Activated naive CD8-positive, alpha-beta T cell treated with anti-CD3 and anti-CD28 coated beads, Interleukin-2, amount 50 U/mL, for 24 hours (primary cell): Measurements from ENCODE around the gene RAPSN.
A peak's percentile ranks its signal among the peaks of the same experiment; 100 is the strongest.

ENCODE experiments used
- ATAC-seq: fragments of 150-1000 bp; cut with Tn5 transposase; one replicate; pipeline ENCODE4 v1.10.0; 2021
- DNase-seq: peaks from one replicate; pipeline ENCODE4 v3.0.0; 2021
- H3K27ac Mint-ChIP-seq: one replicate; pipeline ENCODE4 v1.8.0; 2021; ENCODE audit warnings: mild to moderate bottlenecking, mixed read lengths
- H3K27me3 Mint-ChIP-seq: one replicate; pipeline ENCODE4 v1.8.0; 2021; ENCODE audit warnings: mixed read lengths
- H3K36me3 Mint-ChIP-seq: one replicate; pipeline ENCODE4 v1.8.0; 2021; ENCODE audit warnings: low read depth, mixed read lengths
- H3K4me1 Mint-ChIP-seq: one replicate; pipeline ENCODE4 v1.8.0; 2021; ENCODE audit warnings: mixed read lengths
- H3K4me3 Mint-ChIP-seq: one replicate; pipeline ENCODE4 v1.8.0; 2021; ENCODE audit warnings: mild to moderate bottlenecking, moderate library complexity, mixed read lengths
- H3K9me3 Mint-ChIP-seq: one replicate; pipeline ENCODE4 v1.8.0; 2021; ENCODE audit warnings: mixed read lengths

The RAPSN gene

GRCh38 chr11:47395223-47396048 is 53.5 kb downstream of the RAPSN start:
- H3K36me3 Mint-ChIP-seq, result no peaks in the 10 kb centered on the region
- H3K4me3 Mint-ChIP-seq, result no peak overlapping the region
- H3K27ac Mint-ChIP-seq, result peak overlapping the region; percentile 83
- H3K4me1 Mint-ChIP-seq, result peaks cover 38% of the 10 kb centered on the region
- H3K27me3 Mint-ChIP-seq, result no peaks in the 10 kb centered on the region
- DNase-seq, result no peak
- no peaks in the 10 kb centered on the region for H3K9me3 Mint-ChIP-seq
- no peak for ATAC-seq

DNA sequence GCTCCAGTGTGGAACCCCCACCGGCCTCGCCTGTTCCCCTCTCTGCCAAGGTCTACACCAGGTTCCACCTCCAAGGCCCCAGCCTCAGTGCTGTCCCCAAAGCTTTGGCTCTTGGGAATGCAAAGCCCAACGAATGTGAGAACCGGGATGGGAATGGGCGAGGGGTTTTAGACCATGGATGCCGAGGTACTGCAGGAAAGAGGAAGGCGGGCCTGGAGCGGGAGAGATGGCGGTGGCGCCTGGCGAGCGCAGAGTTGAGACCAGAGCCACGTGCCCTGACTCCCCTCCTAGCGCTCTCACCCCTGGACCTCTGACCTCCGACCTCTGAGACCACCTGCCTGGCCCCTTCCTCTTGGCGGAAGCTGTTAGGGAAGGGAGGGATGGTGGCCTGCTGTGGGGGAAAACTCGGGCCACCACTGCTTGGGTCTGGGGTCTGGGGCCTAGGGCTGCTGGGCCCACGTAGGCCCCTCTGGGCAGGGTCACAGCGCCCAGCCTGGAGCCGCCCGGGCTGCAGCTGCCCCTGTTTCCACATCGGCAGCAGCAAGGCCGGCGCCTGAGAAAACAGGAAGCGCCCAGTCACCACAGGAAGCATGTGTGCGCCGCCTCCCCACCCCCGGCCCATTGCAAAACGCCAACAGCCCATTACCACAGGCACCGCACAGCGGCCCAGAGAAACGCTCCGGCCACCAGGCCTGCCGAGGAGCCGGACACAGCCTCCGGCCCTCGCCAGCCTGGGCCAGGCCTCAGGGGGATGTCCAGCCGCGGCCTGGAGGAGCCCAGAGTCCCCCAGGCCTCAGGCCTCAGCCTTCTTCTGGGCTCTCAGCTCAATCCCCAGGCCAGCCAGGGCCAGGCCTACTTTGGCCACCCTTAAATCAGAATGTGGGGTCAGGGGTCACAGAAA is 54.4 kb downstream of the RAPSN start:
- H3K9me3 Mint-ChIP-seq, result no peaks in the 10 kb centered on the region
- H3K27ac Mint-ChIP-seq, result peak overlapping the region; percentile 83
- H3K36me3 Mint-ChIP-seq, result no peaks in the 10 kb centered on the region
- peaks cover 41% of the 10 kb centered on the region for H3K4me1 Mint-ChIP-seq
- H3K4me3 Mint-ChIP-seq, result peak overlapping the region; percentile 55
- DNase-seq (peak; percentile 66), ATAC-seq (peak; percentile 56)
- no peaks in the 10 kb centered on the region for H3K27me3 Mint-ChIP-seq

- no peak for ATAC-seq
- no peaks in the 10 kb centered on the region for H3K36me3 Mint-ChIP-seq
- H3K9me3 Mint-ChIP-seq, result no peaks in the 10 kb centered on the region
- peak overlapping the region; percentile 83 for H3K27ac Mint-ChIP-seq
- H3K27me3 Mint-ChIP-seq, result no peaks in the 10 kb centered on the region
- H3K4me1 Mint-ChIP-seq, result peaks cover 43% of the 10 kb centered on the region
- DNase-seq, result no peak
- peak overlapping the region; percentile 55 for H3K4me3 Mint-ChIP-seq
Observed at GRCh38 chr11:47394050-47394321, 55.0 kb downstream of the RAPSN start.

DNA sequence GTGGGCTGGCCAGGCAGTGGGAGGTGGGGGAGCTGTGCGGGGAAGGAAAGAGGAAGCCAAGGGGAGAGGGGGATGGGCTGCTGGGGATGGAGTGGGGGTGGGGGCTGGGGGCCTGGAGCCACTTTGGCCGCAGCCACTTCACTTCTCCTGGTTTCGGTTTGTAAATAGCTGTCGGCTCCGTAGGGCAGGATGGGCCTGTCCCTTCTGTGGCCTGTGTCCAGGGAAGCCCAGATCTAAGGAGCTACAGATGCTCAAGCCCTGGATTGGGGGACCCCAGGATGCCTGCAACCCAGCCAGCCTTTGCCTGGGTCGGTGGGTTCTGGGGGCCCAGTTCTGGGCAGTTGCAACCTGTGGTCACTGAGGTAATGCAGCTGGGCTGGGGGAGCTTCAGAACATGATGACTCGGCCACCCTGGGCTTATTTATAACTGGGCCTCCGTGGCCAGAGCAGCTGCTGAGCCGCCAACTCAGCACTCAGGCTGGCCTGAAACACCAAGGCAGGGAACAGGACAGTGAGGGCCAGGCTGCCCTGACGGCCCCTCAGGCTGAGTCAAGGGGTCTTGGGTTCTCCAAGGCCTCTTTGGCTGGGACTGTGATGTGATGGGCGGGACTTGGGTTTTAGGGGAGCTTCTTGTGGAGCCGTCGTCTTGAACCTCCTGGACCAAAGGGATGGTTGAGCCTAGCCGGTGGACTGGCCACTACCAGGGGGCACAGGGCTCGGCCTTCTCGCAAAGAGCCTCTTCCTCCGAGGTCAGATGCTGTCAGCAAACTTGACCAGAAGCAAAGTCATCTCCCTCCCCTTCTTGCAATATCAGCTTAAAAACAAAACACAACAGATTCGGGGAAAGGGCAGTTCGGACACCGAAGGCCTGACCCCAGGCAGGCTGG is 55.5 kb downstream of the RAPSN start:
- H3K27ac Mint-ChIP-seq, result peak overlapping the region; percentile 83

DNA sequence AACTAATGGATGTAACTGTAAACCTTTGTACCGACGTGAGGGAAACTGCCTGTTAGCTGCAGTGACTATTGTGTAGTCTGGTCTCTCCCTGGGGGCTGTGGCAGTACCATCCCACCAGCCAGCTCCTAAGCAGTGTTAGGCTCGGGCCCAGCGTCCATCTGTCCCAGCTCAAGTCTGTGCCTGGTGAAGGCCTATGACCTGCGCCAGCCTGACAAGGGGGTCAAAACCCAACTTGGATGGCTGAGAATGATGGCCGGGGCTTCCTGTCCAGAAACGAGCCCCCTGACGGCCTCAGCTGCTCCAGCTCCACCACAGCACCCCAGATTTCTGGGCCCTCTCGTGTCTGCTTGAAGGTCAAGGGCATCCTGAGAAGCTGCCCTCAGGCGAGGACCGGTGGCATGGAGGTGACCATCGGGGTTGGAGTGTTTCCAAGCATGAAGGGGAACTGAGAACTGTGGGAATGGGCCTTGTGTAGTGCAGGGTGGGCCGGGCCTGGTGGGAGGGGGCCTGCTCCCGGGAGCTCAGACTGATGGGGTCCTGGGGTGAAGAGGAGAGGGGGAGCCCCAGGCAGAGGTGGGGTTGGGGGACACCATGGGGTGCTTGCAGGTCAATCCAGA is 56.3 kb downstream of the RAPSN start:
- ATAC-seq, result no peak
- H3K36me3 Mint-ChIP-seq, result no peaks in the 10 kb centered on the region
- H3K4me3 Mint-ChIP-seq, result no peak overlapping the region
- no peak overlapping the region for H3K27ac Mint-ChIP-seq
- no peaks in the 10 kb centered on the region for H3K9me3 Mint-ChIP-seq
- DNase-seq, result no peak
- peaks cover 50% of the 10 kb centered on the region for H3K4me1 Mint-ChIP-seq
- H3K27me3 Mint-ChIP-seq, result no peaks in the 10 kb centered on the region

More for the DNA sequence above, 55.5 kb downstream of the RAPSN start:
- Mint-ChIP-seq H3K4me3 (no peak overlapping the region), H3K9me3 (no peaks in the 10 kb centered on the region), H3K36me3 (no peaks in the 10 kb centered on the region), H3K27me3 (no peaks in the 10 kb centered on the region), H3K4me1 (peaks cover 46% of the 10 kb centered on the region)
- no peak for DNase-seq
- no peak for ATAC-seq

GRCh38 chr11:47391711-47392432 is 57.1 kb downstream of the RAPSN start:
- no peak for DNase-seq
- Mint-ChIP-seq H3K9me3 (no peaks in the 10 kb centered on the region), H3K4me1 (peaks cover 50% of the 10 kb centered on the region), H3K27ac (peak overlapping the region; percentile 11), H3K27me3 (no peaks in the 10 kb centered on the region), H3K36me3 (no peaks in the 10 kb centered on the region), H3K4me3 (no peak overlapping the region)
- ATAC-seq, result no peak

- no peaks in the 10 kb centered on the region for H3K27me3 Mint-ChIP-seq
- H3K4me3 Mint-ChIP-seq, result no peak overlapping the region
- DNase-seq (no peak), ATAC-seq (no peak)
- H3K9me3 Mint-ChIP-seq, result no peaks in the 10 kb centered on the region
- no peak overlapping the region for H3K27ac Mint-ChIP-seq
- no peaks in the 10 kb centered on the region for H3K36me3 Mint-ChIP-seq
- peaks cover 50% of the 10 kb centered on the region for H3K4me1 Mint-ChIP-seq
Observed at GRCh38 chr11:47391077-47391583, 57.8 kb downstream of the RAPSN start.

GRCh38 chr11:47390422-47390760 is 58.5 kb downstream of the RAPSN start:
- DNase-seq, result no peak
- no peak for ATAC-seq
- no peaks in the 10 kb centered on the region for H3K27me3 Mint-ChIP-seq
- no peak overlapping the region for H3K27ac Mint-ChIP-seq
- H3K4me1 Mint-ChIP-seq, result peaks cover 46% of the 10 kb centered on the region
- no peak overlapping the region for H3K4me3 Mint-ChIP-seq
- H3K9me3 Mint-ChIP-seq, result no peaks in the 10 kb centered on the region
- H3K36me3 Mint-ChIP-seq, result no peaks in the 10 kb centered on the region

GRCh38 chr11:47389577-47390421 is 59.1 kb downstream of the RAPSN start:
- H3K27me3 Mint-ChIP-seq, result no peaks in the 10 kb centered on the region
- no peaks in the 10 kb centered on the region for H3K36me3 Mint-ChIP-seq
- H3K4me3 Mint-ChIP-seq, result no peak overlapping the region
- no peaks in the 10 kb centered on the region for H3K9me3 Mint-ChIP-seq
- H3K4me1 Mint-ChIP-seq, result peaks cover 43% of the 10 kb centered on the region
- H3K27ac Mint-ChIP-seq, result peak overlapping the region; percentile 31
- no peak for ATAC-seq
- no peak for DNase-seq

- no peak for DNase-seq
- H3K4me1 Mint-ChIP-seq, result peaks cover 37% of the 10 kb centered on the region
- H3K9me3 Mint-ChIP-seq, result no peaks in the 10 kb centered on the region
- no peaks in the 10 kb centered on the region for H3K27me3 Mint-ChIP-seq
- no peak for ATAC-seq
- no peaks in the 10 kb centered on the region for H3K36me3 Mint-ChIP-seq
- H3K4me3 Mint-ChIP-seq, result no peak overlapping the region
- peak overlapping the region; percentile 31 for H3K27ac Mint-ChIP-seq
Observed at GRCh38 chr11:47388697-47389576, 60.0 kb downstream of the RAPSN start.

DNA sequence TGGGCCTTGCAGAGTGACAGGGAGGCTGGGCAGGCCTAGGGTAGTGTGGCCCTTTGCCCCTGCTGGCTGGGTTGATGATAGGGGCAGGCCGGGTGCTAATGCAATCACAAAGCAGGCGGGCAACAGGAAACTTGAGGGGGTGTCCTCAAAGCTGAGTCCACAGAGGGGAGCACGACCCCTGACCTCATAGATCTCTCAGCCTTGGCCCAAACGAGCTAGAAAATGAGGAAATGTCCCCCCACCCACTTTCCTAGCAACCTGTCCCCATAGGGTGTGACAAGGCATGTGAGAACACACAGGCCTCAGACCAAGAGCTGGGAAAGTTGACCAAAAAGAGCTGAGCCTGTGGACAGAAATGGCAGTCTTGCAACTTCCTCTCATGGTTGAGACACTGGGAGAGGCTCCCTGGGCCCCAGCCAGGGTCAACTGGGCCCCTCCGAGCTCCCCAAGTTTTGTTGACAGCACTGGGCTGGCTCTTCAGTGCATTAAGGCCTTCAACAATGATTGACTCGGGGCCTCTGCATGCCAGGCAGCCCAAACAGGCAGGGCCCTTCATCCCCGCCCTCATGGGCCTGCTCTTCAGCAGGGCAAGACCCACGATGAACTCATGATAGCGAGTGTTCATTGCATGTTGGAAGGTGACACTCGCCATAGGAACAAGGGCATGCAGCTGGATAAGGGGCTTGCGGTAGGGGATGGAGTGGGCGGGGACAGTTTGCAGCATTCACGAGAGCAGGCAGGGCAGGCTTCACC is 60.8 kb downstream of the RAPSN start:
- DNase-seq (no peak), ATAC-seq (peak; percentile 58)
- H3K4me3 Mint-ChIP-seq, result no peak overlapping the region

More for the DNA sequence above, 60.8 kb downstream of the RAPSN start:
- Mint-ChIP-seq H3K4me1 (peaks cover 31% of the 10 kb centered on the region), H3K27ac (peak overlapping the region; percentile 31), H3K9me3 (no peaks in the 10 kb centered on the region), H3K36me3 (no peaks in the 10 kb centered on the region), H3K27me3 (no peaks in the 10 kb centered on the region)
